HEK293 (cell line): ENCODE measurements around the gene INO80E.

Experiments used
- HOXA7 ChIP-seq: sonication (generic); formaldehyde crosslinking; IDR thresholded peaks from 2 replicates; pipeline ENCODE4 v1.8.1; 2022; ENCODE audit warnings: missing genetic modification reagents, borderline replicate concordance
- MYNN ChIP-seq: fragments of 450-650 bp; formaldehyde crosslinking; IDR thresholded peaks from 2 replicates; pipeline ENCODE4 v1.5.1; 2016; ENCODE audit warnings: missing biosample characterization, missing genetic modification characterization, borderline replicate concordance
- ZBTB20 ChIP-seq: fragments of 450-650 bp; formaldehyde crosslinking; IDR thresholded peaks from 2 replicates; pipeline ENCODE4 v1.5.1; 2016; ENCODE audit warnings: missing biosample characterization, missing genetic modification characterization
- ZNF114 ChIP-seq: fragments of 450-650 bp; formaldehyde crosslinking; IDR thresholded peaks from 2 replicates; pipeline ENCODE4 v1.5.0; 2017; ENCODE audit warnings: missing biosample characterization, missing genetic modification characterization
- ZNF132 ChIP-seq: fragments of 450-650 bp; formaldehyde crosslinking; IDR thresholded peaks from 2 replicates; pipeline ENCODE4 v1.5.1; 2017; ENCODE audit warnings: missing biosample characterization, missing genetic modification characterization, borderline replicate concordance
- ZNF169 ChIP-seq: fragments of 450-650 bp; formaldehyde crosslinking; IDR thresholded peaks from 2 replicates; pipeline ENCODE4 v1.5.1; 2016; ENCODE audit warnings: missing biosample characterization, missing genetic modification characterization
- ZNF302 ChIP-seq: fragments of 450-650 bp; formaldehyde crosslinking; IDR thresholded peaks from 2 replicates; pipeline ENCODE4 v1.5.1; 2016; ENCODE audit warnings: missing biosample characterization, missing genetic modification characterization, low read depth
- ZNF530 ChIP-seq: fragments of 450-650 bp; formaldehyde crosslinking; IDR thresholded peaks from 2 replicates; pipeline ENCODE4 v1.5.1; 2016; ENCODE audit warnings: low read depth, missing biosample characterization, missing genetic modification characterization
- TF ChIP-seq, protein P1 (sequence below): fragments of 450-650 bp; formaldehyde crosslinking; IDR thresholded peaks from 2 replicates; pipeline ENCODE4 v1.5.1; 2016; ENCODE audit warnings: missing biosample characterization, missing genetic modification characterization
- TF ChIP-seq, protein P2 (sequence below): sonication (generic); formaldehyde crosslinking; IDR thresholded peaks from 2 replicates; pipeline ENCODE4 v1.8.1; 2022; ENCODE audit warnings: mild to moderate bottlenecking, moderate library complexity, missing genetic modification reagents
- TF ChIP-seq, protein P3 (sequence below): fragments of 450-650 bp; formaldehyde crosslinking; IDR thresholded peaks from 2 replicates; pipeline ENCODE4 v1.5.1; 2016; ENCODE audit warnings: missing biosample characterization, missing genetic modification characterization
- TF ChIP-seq, protein P4 (sequence below): fragments of 450-650 bp; formaldehyde crosslinking; IDR thresholded peaks from 2 replicates; pipeline ENCODE4 v1.5.1; 2016; ENCODE audit warnings: missing biosample characterization, missing genetic modification characterization, low read depth

DNA sequence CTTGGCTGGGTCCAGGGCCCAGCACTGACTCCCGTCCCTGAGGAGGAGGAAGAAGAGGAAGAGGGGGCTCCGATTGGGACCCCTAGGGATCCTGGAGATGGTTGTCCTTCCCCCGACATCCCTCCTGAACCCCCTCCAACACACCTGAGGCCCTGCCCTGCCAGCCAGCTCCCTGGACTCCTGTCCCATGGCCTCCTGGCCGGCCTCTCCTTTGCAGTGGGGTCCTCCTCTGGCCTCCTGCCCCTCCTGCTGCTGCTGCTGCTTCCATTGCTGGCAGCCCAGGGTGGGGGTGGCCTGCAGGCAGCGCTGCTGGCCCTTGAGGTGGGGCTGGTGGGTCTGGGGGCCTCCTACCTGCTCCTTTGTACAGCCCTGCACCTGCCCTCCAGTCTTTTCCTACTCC lies 9.1 kb upstream of the INO80E start:
- TF ChIP-seq MYNN (no peak), ZNF169 (tag by site-specific recombination) (no peak), ZNF114 (tag by site-specific recombination) (no peak), ZNF132 (tag by site-specific recombination) (no peak), ZBTB20 (tag by site-specific recombination) (no peak), ZNF302 (tag by site-specific recombination) (no peak), ZNF530 (tag by site-specific recombination) (no peak), HOXA7 (CRISPR knock-in tag) (no peak)
- TF ChIP-seq, protein P1, sequence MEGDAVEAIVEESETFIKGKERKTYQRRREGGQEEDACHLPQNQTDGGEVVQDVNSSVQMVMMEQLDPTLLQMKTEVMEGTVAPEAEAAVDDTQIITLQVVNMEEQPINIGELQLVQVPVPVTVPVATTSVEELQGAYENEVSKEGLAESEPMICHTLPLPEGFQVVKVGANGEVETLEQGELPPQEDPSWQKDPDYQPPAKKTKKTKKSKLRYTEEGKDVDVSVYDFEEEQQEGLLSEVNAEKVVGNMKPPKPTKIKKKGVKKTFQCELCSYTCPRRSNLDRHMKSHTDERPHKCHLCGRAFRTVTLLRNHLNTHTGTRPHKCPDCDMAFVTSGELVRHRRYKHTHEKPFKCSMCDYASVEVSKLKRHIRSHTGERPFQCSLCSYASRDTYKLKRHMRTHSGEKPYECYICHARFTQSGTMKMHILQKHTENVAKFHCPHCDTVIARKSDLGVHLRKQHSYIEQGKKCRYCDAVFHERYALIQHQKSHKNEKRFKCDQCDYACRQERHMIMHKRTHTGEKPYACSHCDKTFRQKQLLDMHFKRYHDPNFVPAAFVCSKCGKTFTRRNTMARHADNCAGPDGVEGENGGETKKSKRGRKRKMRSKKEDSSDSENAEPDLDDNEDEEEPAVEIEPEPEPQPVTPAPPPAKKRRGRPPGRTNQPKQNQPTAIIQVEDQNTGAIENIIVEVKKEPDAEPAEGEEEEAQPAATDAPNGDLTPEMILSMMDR (tag by site-specific recombination): no peak
- TF ChIP-seq, protein P2, sequence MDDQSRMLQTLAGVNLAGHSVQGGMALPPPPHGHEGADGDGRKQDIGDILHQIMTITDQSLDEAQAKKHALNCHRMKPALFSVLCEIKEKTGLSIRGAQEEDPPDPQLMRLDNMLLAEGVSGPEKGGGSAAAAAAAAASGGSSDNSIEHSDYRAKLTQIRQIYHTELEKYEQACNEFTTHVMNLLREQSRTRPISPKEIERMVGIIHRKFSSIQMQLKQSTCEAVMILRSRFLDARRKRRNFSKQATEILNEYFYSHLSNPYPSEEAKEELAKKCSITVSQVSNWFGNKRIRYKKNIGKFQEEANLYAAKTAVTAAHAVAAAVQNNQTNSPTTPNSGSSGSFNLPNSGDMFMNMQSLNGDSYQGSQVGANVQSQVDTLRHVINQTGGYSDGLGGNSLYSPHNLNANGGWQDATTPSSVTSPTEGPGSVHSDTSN: no peak
- TF ChIP-seq, protein P3, sequence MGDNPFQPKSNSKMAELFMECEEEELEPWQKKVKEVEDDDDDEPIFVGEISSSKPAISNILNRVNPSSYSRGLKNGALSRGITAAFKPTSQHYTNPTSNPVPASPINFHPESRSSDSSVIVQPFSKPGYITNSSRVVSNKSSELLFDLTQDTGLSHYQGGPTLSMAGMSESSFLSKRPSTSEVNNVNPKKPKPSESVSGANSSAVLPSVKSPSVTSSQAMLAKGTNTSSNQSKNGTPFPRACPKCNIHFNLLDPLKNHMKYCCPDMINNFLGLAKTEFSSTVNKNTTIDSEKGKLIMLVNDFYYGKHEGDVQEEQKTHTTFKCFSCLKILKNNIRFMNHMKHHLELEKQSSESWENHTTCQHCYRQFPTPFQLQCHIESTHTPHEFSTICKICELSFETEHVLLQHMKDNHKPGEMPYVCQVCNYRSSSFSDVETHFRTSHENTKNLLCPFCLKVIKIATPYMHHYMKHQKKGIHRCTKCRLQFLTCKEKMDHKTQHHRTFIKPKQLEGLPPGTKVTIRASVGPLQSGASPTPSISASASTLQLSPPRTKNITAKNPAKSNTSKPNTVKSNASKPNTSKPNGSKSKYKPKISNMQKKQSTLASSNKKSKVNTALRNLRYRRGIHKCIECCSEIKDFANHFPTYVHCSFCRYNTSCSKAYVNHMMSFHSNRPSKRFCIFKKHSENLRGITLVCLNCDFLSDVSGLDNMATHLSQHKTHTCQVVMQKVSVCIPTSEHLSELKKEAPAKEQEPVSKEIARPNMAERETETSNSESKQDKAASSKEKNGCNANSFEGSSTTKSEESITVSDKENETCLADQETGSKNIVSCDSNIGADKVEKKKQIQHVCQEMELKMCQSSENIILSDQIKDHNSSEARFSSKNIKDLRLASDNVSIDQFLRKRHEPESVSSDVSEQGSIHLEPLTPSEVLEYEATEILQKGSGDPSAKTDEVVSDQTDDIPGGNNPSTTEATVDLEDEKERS (tag by site-specific recombination): no peak
- TF ChIP-seq, protein P4, sequence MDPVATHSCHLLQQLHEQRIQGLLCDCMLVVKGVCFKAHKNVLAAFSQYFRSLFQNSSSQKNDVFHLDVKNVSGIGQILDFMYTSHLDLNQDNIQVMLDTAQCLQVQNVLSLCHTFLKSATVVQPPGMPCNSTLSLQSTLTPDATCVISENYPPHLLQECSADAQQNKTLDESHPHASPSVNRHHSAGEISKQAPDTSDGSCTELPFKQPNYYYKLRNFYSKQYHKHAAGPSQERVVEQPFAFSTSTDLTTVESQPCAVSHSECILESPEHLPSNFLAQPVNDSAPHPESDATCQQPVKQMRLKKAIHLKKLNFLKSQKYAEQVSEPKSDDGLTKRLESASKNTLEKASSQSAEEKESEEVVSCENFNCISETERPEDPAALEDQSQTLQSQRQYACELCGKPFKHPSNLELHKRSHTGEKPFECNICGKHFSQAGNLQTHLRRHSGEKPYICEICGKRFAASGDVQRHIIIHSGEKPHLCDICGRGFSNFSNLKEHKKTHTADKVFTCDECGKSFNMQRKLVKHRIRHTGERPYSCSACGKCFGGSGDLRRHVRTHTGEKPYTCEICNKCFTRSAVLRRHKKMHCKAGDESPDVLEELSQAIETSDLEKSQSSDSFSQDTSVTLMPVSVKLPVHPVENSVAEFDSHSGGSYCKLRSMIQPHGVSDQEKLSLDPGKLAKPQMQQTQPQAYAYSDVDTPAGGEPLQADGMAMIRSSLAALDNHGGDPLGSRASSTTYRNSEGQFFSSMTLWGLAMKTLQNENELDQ (tag by site-specific recombination): no peak
